GM10248 (cell line): ENCODE measurements around the gene MAN2C1.

Source experiments
- CTCF ChIA-PET: fragments of 300-600 bp; sonication (Branson Sonifier 250); formaldehyde crosslinking; extraction: SDS; loops from one replicate; lab custom pipeline; 2021; ENCODE audit warnings: antibody characterized with exemption; lab: Yijun Ruan, JAX
- POLR2A ChIA-PET: fragments of 350-650 bp; sonication (Branson Sonifier 250); formaldehyde crosslinking; extraction: SDS; loops from one replicate; lab custom pipeline; 2020; ENCODE audit warnings: antibody characterized with exemption; lab: Yijun Ruan, JAX
- DNase-seq: peaks from one replicate; pipeline ENCODE4 v3.0.0; 2012; ENCODE audit errors: extremely low spot score
- TF ChIP-seq, protein P1 (sequence below): IDR thresholded peaks from 2 replicates; pipeline ENCODE4 v1.5.1; 2012; ENCODE audit warnings: mild to moderate bottlenecking, low read depth; ENCODE audit errors: extremely low read depth, missing control alignments, control extremely low read depth

The MAN2C1 gene

GRCh38 chr15:75358771-75359536 is 9.5 kb downstream of the MAN2C1 start:
- TF ChIP-seq, protein P1, sequence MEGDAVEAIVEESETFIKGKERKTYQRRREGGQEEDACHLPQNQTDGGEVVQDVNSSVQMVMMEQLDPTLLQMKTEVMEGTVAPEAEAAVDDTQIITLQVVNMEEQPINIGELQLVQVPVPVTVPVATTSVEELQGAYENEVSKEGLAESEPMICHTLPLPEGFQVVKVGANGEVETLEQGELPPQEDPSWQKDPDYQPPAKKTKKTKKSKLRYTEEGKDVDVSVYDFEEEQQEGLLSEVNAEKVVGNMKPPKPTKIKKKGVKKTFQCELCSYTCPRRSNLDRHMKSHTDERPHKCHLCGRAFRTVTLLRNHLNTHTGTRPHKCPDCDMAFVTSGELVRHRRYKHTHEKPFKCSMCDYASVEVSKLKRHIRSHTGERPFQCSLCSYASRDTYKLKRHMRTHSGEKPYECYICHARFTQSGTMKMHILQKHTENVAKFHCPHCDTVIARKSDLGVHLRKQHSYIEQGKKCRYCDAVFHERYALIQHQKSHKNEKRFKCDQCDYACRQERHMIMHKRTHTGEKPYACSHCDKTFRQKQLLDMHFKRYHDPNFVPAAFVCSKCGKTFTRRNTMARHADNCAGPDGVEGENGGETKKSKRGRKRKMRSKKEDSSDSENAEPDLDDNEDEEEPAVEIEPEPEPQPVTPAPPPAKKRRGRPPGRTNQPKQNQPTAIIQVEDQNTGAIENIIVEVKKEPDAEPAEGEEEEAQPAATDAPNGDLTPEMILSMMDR = no peak
- POLR2A ChIA-PET = interaction anchor here (0.6 kb wide), 1 partner anchor 21 kb away, joined by 6 read pairs; no protein-coding TSS in a partner anchor
- no peak for DNase-seq
- CTCF ChIA-PET = interaction anchor here (2.1 kb wide), 1 partner anchor 9 kb away, joined by 9 read pairs; the partner anchor contains the start of gene MAN2C1

DNA sequence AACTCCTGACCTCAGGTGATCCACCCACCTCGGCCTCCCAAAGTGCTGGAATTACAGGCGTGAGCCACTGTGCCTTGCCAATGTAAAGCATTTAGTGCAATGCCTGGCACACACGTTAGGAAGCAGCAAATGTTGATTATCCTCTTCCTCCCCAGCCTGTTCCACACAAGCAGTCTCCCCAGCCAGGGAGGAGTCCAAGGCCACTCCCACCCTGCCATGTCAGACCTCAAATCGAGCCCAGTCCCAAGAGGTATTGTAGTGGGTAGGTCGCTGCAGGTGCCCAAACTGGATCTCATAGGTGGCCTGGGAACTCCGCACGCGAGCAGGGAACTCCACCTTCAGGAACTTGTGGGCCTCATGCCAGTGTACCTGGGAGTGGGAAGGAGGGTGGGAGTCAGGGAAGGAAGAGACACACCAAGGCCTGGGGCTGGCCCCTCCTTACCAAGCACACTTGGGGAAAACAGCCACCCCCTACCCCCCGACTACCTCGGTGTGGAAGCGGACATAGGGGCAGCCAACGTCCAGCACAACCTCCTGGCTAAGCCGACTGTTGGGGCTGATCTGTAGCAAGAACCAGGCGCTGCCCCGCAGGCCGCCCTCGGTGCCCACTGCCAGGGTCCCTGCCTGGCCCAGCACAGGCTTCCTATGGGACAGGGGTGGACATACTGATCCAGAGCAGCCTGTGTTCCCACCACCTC is 10.3 kb downstream of the MAN2C1 start:
- no peak for DNase-seq
- POLR2A ChIA-PET = interaction anchor here (0.7 kb wide), 1 partner anchor 97 kb away, joined by 7 read pairs; no protein-coding TSS in a partner anchor
- TF ChIP-seq, protein P1 = no peak
- CTCF ChIA-PET = interaction anchor here (1.7 kb wide), 1 partner anchor 10 kb away, joined by 5 read pairs; the partner anchor contains the start of gene MAN2C1

- TF ChIP-seq, protein P1 = no peak
- no peak for DNase-seq
- ChIA-PET POLR2A (no interaction called here), CTCF (interaction anchor here (1.7 kb wide), 1 partner anchor 12 kb away, joined by 5 read pairs; the partner anchor contains the start of gene MAN2C1)
Observed at GRCh38 chr15:75356517-75356916, 11.9 kb downstream of the MAN2C1 start.

GRCh38 chr15:75356006-75356405 is 12.4 kb downstream of the MAN2C1 start:
- TF ChIP-seq, protein P1 = no peak
- no peak for DNase-seq
- POLR2A ChIA-PET = no interaction called here
- CTCF ChIA-PET = interaction anchor here (3.9 kb wide), 1 partner anchor 12 kb away, joined by 26 read pairs; the partner anchor contains the start of gene MAN2C1

DNA sequence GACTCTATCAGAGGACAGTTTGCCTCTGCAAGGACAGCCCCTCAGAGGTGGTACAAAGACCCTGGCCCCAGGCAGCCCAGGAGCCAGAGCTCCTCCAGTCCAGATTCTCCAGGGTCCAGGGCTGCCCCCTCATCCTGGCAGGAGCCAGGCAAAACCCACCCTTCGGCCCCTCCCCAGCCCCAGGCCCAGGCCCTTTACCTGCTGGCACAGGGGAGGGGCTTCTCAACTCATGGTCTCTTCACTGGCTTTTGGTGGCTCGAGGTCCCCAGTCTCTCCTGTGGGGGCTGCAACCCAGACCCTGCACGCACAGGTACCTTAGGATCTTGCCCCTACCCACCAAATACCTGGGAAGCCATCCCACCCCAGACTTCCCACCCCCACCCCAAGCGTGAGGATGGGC is 13.0 kb downstream of the MAN2C1 start:
- DNase-seq = no peak
- CTCF ChIA-PET = interaction anchor here (3.9 kb wide), 1 partner anchor 13 kb away, joined by 26 read pairs; the partner anchor contains the start of gene MAN2C1
- POLR2A ChIA-PET = no interaction called here

GRCh38 chr15:75354454-75354853 is 14.0 kb downstream of the MAN2C1 start:
- CTCF ChIA-PET = interaction anchor here (1.1 to 3.9 kb wide), 3 partner anchors 8 to 14 kb away, joined by 3 to 26 read pairs (median 3); partner anchors contain the start of gene MAN2C1
- TF ChIP-seq, protein P1 = no peak
- POLR2A ChIA-PET = interaction anchor here (0.5 kb wide), 1 partner anchor 797 kb away, joined by 3 read pairs; no protein-coding TSS in a partner anchor
- DNase-seq = no peak

More for the DNA sequence above, 13.0 kb downstream of the MAN2C1 start:
- TF ChIP-seq, protein P1 = no peak
